T-cell (primary cell): ENCODE data around the gene ABCG1. TPM values are rescaled to one million over a fixed set of nuclear protein-coding genes. Genes with fewer than 3 reads are reported as not detected.

Experiments
- ATAC-seq, 4 experiments: fragments of 200-7000 bp in 3 of 4; fragments of 150-1000 bp in 1 of 4; cut with Tn5 transposase; replicated peaks in 1 of 4; 1 replicate in 3 of 4; 2 replicates in 1 of 4; pipeline ENCODE4 v1.10.0; 2021; ENCODE audit warnings: moderate library complexity in 3 of 4, mild to moderate bottlenecking in 2 of 4, moderate number of reproducible peaks in 1 of 4
- CTCF ChIA-PET, 2 donors: fragments of 300-600 bp; sonication (Branson Sonifier 250); formaldehyde crosslinking; loops; one replicate each; lab custom pipeline; 2022; ENCODE audit warnings: antibody characterized with exemption in 2 of 2; lab: Charles Lee
- POLR2A ChIA-PET, 2 donors: fragments of 300-600 bp; sonication (Branson Sonifier 250); formaldehyde crosslinking; loops; one replicate each; lab custom pipeline; 2022; ENCODE audit warnings: antibody characterized with exemption in 2 of 2; lab: Charles Lee
- DNase-seq, 35 experiments: peaks; one replicate each; pipeline versions ENCODE4 v3.0.0 to v3.0.0-alpha.2; 2013 to 2023
- H3K27ac ChIP-seq: one replicate; pipeline ENCODE4 v1.5.1; 2013; ENCODE audit warnings: low read length
- H3K27me3 ChIP-seq, 2 experiments: replicated peaks in 1 of 2; 1 replicate in 1 of 2; 2 replicates in 1 of 2; pipeline versions ENCODE4 v1.6.1 to v1.7.0; 2013; ENCODE audit warnings: low read length in 1 of 2, mixed read lengths in 1 of 2; ENCODE audit not compliant: control insufficient read depth in 2 of 2, insufficient read depth in 2 of 2; ENCODE audit errors: extremely low read depth in 1 of 2
- H3K36me3 ChIP-seq, 2 donors: 1 replicate in 1 of 2; 2 replicates in 1 of 2; pipeline versions ENCODE4 v1.6.1 to v1.7.0; 2013; ENCODE audit warnings: low read length in 1 of 2; ENCODE audit not compliant: control insufficient read depth in 2 of 2, insufficient read depth in 1 of 2; ENCODE audit errors: extremely low read depth in 1 of 2
- H3K4me1 ChIP-seq, 2 experiments: 1 replicate in 1 of 2; 2 replicates in 1 of 2; pipeline versions ENCODE4 v1.6.1 to v1.7.0; 2013; ENCODE audit warnings: low read length in 2 of 2, mixed read lengths in 1 of 2; ENCODE audit not compliant: insufficient read depth in 2 of 2, control insufficient read depth in 1 of 2; ENCODE audit errors: extremely low read depth in 1 of 2
- H3K4me3 ChIP-seq, 2 donors: 1 replicate in 1 of 2; 2 replicates in 1 of 2; pipeline versions ENCODE4 v1.5.1 to v1.7.0; 2013; ENCODE audit warnings: mild to moderate bottlenecking in 2 of 2, low read length in 1 of 2, moderate library complexity in 1 of 2; ENCODE audit not compliant: control insufficient read depth in 1 of 2; ENCODE audit errors: extremely low read depth in 1 of 2
- H3K9me3 ChIP-seq: 2 replicates; pipeline ENCODE4 v1.7.0; 2013
- H3K27ac Mint-ChIP-seq, 2 donors: one replicate each; pipeline ENCODE4 v1.8.0; 2020 to 2021; ENCODE audit warnings: mild to moderate bottlenecking in 2 of 2, mixed read lengths in 2 of 2
- H3K27me3 Mint-ChIP-seq, 2 donors: one replicate each; pipeline ENCODE4 v1.8.0; 2021 to 2022; ENCODE audit warnings: mixed read lengths in 2 of 2
- H3K36me3 Mint-ChIP-seq: one replicate; pipeline ENCODE4 v1.8.0; 2021; ENCODE audit warnings: mixed read lengths
- H3K4me1 Mint-ChIP-seq, 3 donors: one replicate each; pipeline ENCODE4 v1.8.0; 2020 to 2022; ENCODE audit warnings: mixed read lengths in 3 of 3, mild to moderate bottlenecking in 1 of 3
- H3K4me3 Mint-ChIP-seq, 3 donors: one replicate each; pipeline ENCODE4 v1.8.0; 2020 to 2022; ENCODE audit warnings: mild to moderate bottlenecking in 3 of 3, mixed read lengths in 3 of 3, moderate library complexity in 3 of 3
- H3K9me3 Mint-ChIP-seq, 3 donors: one replicate each; pipeline ENCODE4 v1.8.0; 2020 to 2022; ENCODE audit warnings: mixed read lengths in 3 of 3
- WGBS: methylation state at CpG from one replicate; pipeline ENCODE4 v1.1.5; 2013; ENCODE audit warnings: missing lambda C conversion rate; ENCODE audit not compliant: insufficient coverage; 5-methylcytosine and 5-hydroxymethylcytosine counted together
- total RNA-seq, 35 experiments: library from RNA in 6 of 35; stranded (reverse) in 6 of 35; fragments of 120-200 nt in 1 of 35; gene quantifications; one replicate each; pipeline versions ENCODE4 v1.2.1 to v1.2.4 and lab custom pipeline; 2013 to 2026

The ABCG1 gene
- total RNA-seq, 5 donors from 2014 or later (not counting 1 experiment from before 2014, with no cell fraction given), result 4.1 to 51.1 (median 6.2) TPM

DNA sequence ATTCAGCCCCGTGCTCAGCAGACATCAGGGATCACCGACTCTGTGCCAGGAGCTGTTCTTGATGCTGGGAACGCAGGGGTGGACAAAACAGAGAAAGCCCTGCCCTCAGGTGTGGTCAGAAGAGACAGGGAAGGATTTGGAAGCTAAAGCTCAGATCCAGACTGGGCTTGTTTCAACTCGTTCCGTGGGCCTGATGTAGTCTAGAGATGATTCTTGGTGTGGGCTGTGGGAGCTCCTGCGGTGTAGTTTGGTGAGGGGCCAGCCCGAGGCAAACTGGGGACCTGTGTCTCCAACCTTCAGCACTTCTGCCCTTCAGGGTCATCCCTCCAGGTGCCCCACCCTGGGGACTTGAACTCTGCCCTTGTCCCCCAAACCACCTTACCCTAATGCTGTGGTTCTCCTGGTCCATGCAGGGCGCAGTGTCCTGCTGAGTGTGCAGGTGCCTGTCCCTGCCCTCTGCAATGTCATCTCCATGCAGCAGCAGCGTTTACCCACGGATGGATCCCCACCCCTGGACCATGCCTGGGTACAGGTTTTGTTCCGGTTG, 17.3 kb upstream of the ABCG1 start:
- DNase-seq (no peak), ATAC-seq (no peak)
- ChIA-PET CTCF (interaction anchor here in 1 of 2 donors (0.5 to 1.9 kb wide), 5 partner anchors 16 to 68 kb away, joined by 3 to 10 read pairs (median 8); no protein-coding TSS in a partner anchor), POLR2A (interaction anchor here in 1 of 2 donors (0.9 kb wide), 1 partner anchor 19 kb away, joined by 4 read pairs; no protein-coding TSS in a partner anchor)
- no peak overlapping the region for H3K4me3 ChIP-seq
- no peaks in the 10 kb centered on the region for H3K36me3 ChIP-seq
- H3K9me3 ChIP-seq, result no peaks in the 10 kb centered on the region
- H3K4me1 Mint-ChIP-seq, result peaks cover 48 to 58% (median 54%) of the 10 kb centered on the region in 3 donors
- no peaks in the 10 kb centered on the region for H3K27me3 ChIP-seq
- no peaks in the 10 kb centered on the region for H3K9me3 Mint-ChIP-seq
- H3K27me3 Mint-ChIP-seq, result no peaks in the 10 kb centered on the region
- peak overlapping the region in 1 of 3 donors; percentile 54 for H3K4me3 Mint-ChIP-seq
- H3K27ac ChIP-seq, result no peak overlapping the region
- WGBS, result 74% methylated on average over 6 of the region's 11 CpGs
- peak overlapping the region; percentile 43 to 74 for H3K27ac Mint-ChIP-seq
- no peaks in the 10 kb centered on the region for H3K36me3 Mint-ChIP-seq
- H3K4me1 ChIP-seq, result peaks cover 31 to 37% of the 10 kb centered on the region in 2 experiments

- Histone ChIP-seq H3K27ac (no peak overlapping the region), H3K9me3 (no peaks in the 10 kb centered on the region), H3K4me3 (no peak overlapping the region), H3K4me1 (peaks cover 30 to 37% of the 10 kb centered on the region in 2 experiments), H3K36me3 (no peaks in the 10 kb centered on the region), H3K27me3 (no peaks in the 10 kb centered on the region)
- peak overlapping the region in 1 of 2 donors; percentile 48 for H3K27ac Mint-ChIP-seq
- no peak for DNase-seq
- 72% methylated on average over 7 of the region's 10 CpGs for WGBS
- no peak overlapping the region for H3K4me3 Mint-ChIP-seq
- H3K4me1 Mint-ChIP-seq, result peaks cover 45 to 55% (median 51%) of the 10 kb centered on the region in 3 donors
- POLR2A ChIA-PET, result interaction anchor here in 1 of 2 donors (0.6 kb wide), 1 partner anchor 13 kb away, joined by 5 read pairs; no protein-coding TSS in a partner anchor
- no peaks in the 10 kb centered on the region for H3K36me3 Mint-ChIP-seq
- CTCF ChIA-PET, result interaction anchor here in 1 of 2 donors (0.5 to 1.9 kb wide), 2 partner anchors 17 to 36 kb away, joined by 3 to 10 read pairs; no protein-coding TSS in a partner anchor
- ATAC-seq, result no peak
- no peaks in the 10 kb centered on the region for H3K27me3 Mint-ChIP-seq
- H3K9me3 Mint-ChIP-seq, result no peaks in the 10 kb centered on the region
Measured at GRCh38 chr21:42202321-42202720, 16.6 kb upstream of the ABCG1 start.

DNA sequence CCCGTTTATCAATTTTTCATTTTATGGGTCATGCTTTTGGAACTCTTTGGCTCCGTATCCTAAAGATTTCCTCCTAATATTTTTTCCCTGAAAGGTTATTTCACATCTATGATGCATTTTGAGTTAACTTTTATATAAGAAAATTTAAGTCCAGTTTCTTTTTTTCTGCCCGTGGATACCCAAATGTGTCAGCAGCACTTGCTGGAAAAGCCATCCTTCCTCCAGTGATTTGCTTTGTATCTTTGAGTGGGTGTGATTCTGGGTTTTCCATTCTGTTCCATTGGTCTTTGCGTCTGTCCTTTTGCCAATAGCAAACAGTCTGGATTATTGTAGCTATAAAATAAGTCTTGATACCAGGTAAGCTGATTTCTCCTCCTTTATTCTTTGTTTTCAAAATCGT, 15.6 kb upstream of the ABCG1 start:
- WGBS, result no CpG with 5 or more reads among the region's 5 CpGs

GRCh38 chr21:42203936-42204335, 15.0 kb upstream of the ABCG1 start:
- WGBS, result no CpG with 5 or more reads among the region's 1 CpG
- CTCF ChIA-PET, result interaction anchor here in 1 of 2 donors (1.0 kb wide), 1 partner anchor 55 kb away, joined by 3 read pairs; no protein-coding TSS in a partner anchor
- no peaks in the 10 kb centered on the region for H3K36me3 ChIP-seq
- POLR2A ChIA-PET, result no interaction called here
- H3K4me3 Mint-ChIP-seq, result no peak overlapping the region
- ATAC-seq (no peak), DNase-seq (no peak)
- peaks cover 19 to 34% of the 10 kb centered on the region in 2 experiments for H3K4me1 ChIP-seq
- H3K4me3 ChIP-seq, result no peak overlapping the region
- peaks cover 32 to 40% (median 35%) of the 10 kb centered on the region in 3 donors for H3K4me1 Mint-ChIP-seq
- no peak overlapping the region for H3K27ac Mint-ChIP-seq
- no peaks in the 10 kb centered on the region for H3K27me3 ChIP-seq
- H3K27me3 Mint-ChIP-seq, result no peaks in the 10 kb centered on the region
- H3K36me3 Mint-ChIP-seq, result no peaks in the 10 kb centered on the region
- H3K9me3 ChIP-seq, result no peaks in the 10 kb centered on the region
- no peak overlapping the region for H3K27ac ChIP-seq
- no peaks in the 10 kb centered on the region for H3K9me3 Mint-ChIP-seq

More for the DNA sequence above, 15.6 kb upstream of the ABCG1 start:
- no peaks in the 10 kb centered on the region for H3K36me3 ChIP-seq
- no peaks in the 10 kb centered on the region for H3K9me3 ChIP-seq
- H3K27ac Mint-ChIP-seq, result no peak overlapping the region
- H3K4me3 ChIP-seq, result no peak overlapping the region
- H3K27me3 ChIP-seq, result no peaks in the 10 kb centered on the region
- ChIA-PET POLR2A (interaction anchor here in 1 of 2 donors (0.5 kb wide), 1 partner anchor 1512 kb away, joined by 4 read pairs; no protein-coding TSS in a partner anchor), CTCF (interaction anchor here in 1 of 2 donors (1.0 kb wide), 1 partner anchor 56 kb away, joined by 3 read pairs; no protein-coding TSS in a partner anchor)
- DNase-seq, result no peak
- H3K27me3 Mint-ChIP-seq, result no peaks in the 10 kb centered on the region
- H3K4me3 Mint-ChIP-seq, result no peak overlapping the region
- no peaks in the 10 kb centered on the region for H3K36me3 Mint-ChIP-seq
- ATAC-seq, result no peak
- peaks cover 38 to 46% (median 41%) of the 10 kb centered on the region in 3 donors for H3K4me1 Mint-ChIP-seq
- H3K4me1 ChIP-seq, result peaks cover 26 to 37% of the 10 kb centered on the region in 2 experiments
- no peak overlapping the region for H3K27ac ChIP-seq
- H3K9me3 Mint-ChIP-seq, result no peaks in the 10 kb centered on the region

GRCh38 chr21:42207426-42207825, 11.5 kb upstream of the ABCG1 start:
- Histone ChIP-seq H3K9me3 (no peaks in the 10 kb centered on the region), H3K27me3 (no peaks in the 10 kb centered on the region), H3K27ac (no peak overlapping the region), H3K4me3 (no peak overlapping the region), H3K4me1 (peaks cover 0 to 1% of the 10 kb centered on the region in 2 experiments), H3K36me3 (no peaks in the 10 kb centered on the region)
- no peak overlapping the region for H3K4me3 Mint-ChIP-seq
- H3K4me1 Mint-ChIP-seq, result peaks cover 0 to 5% (median 4%) of the 10 kb centered on the region in 3 donors
- peak overlapping the region in 1 of 2 donors; percentile 11 for H3K27ac Mint-ChIP-seq
- H3K9me3 Mint-ChIP-seq, result no peaks in the 10 kb centered on the region
- ATAC-seq (no peak), DNase-seq (no peak)
- ChIA-PET CTCF (no interaction called here), POLR2A (no interaction called here)
- no peaks in the 10 kb centered on the region for H3K27me3 Mint-ChIP-seq
- no peaks in the 10 kb centered on the region for H3K36me3 Mint-ChIP-seq
- no CpG with 5 or more reads among the region's 2 CpGs for WGBS

DNA sequence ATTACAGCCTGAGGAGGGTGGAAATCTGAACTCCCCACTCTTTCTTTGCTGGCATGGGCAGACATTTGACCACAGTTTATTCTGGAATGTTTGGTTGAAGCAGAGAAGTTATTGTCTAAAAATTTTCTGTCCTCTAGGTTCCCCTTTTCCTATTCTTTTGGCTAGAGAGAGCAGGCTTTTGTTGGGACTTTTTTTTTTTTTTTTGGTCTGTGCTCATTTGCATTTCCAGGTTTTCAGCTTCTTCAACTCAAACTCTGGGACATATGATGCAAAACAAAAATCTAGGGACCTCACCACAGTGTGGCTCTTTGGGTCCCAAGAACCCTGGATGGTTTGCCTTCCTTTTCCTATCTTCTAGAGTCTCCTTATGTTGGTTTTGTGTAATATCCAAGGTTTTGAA, 10.9 kb upstream of the ABCG1 start:
- H3K9me3 ChIP-seq, result no peaks in the 10 kb centered on the region
- no peaks in the 10 kb centered on the region for H3K36me3 ChIP-seq
- Mint-ChIP-seq H3K4me1 (peaks cover 0 to 4% (median 0%) of the 10 kb centered on the region in 3 donors), H3K27me3 (no peaks in the 10 kb centered on the region), H3K4me3 (no peak overlapping the region), H3K36me3 (no peaks in the 10 kb centered on the region), H3K9me3 (no peaks in the 10 kb centered on the region), H3K27ac (no peak overlapping the region)
- no peaks in the 10 kb centered on the region for H3K4me1 ChIP-seq
- ATAC-seq (no peak), DNase-seq (no peak)
- CTCF ChIA-PET, result no interaction called here
- H3K4me3 ChIP-seq, result no peak overlapping the region
- no peak overlapping the region for H3K27ac ChIP-seq
- POLR2A ChIA-PET, result no interaction called here
- no peaks in the 10 kb centered on the region for H3K27me3 ChIP-seq
